ENCODE measurements around the gene TMEM231.
"Not testable (repeated sequence)": the region's sequence is repeated elsewhere in the genome, so short reads cannot be mapped to it uniquely, and the experiment has no call there.

The TMEM231 gene

GRCh38 chr16:75565640-75566039 is 9.6 kb upstream of the TMEM231 start:
- H3K4me3 ChIP-seq (ENCODE audit: low read depth, low read length), result peak overlapping the region; percentile 71
- no peaks in the 10 kb centered on the region for H3K9me3 ChIP-seq (ENCODE audit: control insufficient read depth, insufficient read depth, low read length)
- H3K36me3 ChIP-seq (ENCODE audit: control insufficient read depth, insufficient read depth, low read length), result peaks cover 17% of the 10 kb centered on the region
- peaks cover 6% of the 10 kb centered on the region for H3K4me1 ChIP-seq (ENCODE audit: control insufficient read depth, insufficient read depth, low read length)
- no peak overlapping the region for H3K9ac ChIP-seq (ENCODE audit: low read depth, low read length)
- H3K27me3 ChIP-seq (ENCODE audit: control insufficient read depth, insufficient read depth, low read length), result no peaks in the 10 kb centered on the region

GRCh38 chr16:75559564-75560372 is 3.7 kb upstream of the TMEM231 start:
- peaks cover 4% of the 10 kb centered on the region for H3K27me3 ChIP-seq (ENCODE audit: control insufficient read depth, insufficient read depth, low read length)
- no peaks in the 10 kb centered on the region for H3K36me3 ChIP-seq (ENCODE audit: control insufficient read depth, insufficient read depth, low read length)
- H3K9me3 ChIP-seq (ENCODE audit: control insufficient read depth, insufficient read depth, low read length), result no peaks in the 10 kb centered on the region
- H3K4me1 ChIP-seq (ENCODE audit: control insufficient read depth, insufficient read depth, low read length), result peaks cover 13% of the 10 kb centered on the region
- no peak overlapping the region for H3K4me3 ChIP-seq (ENCODE audit: low read depth, low read length)
- H3K9ac ChIP-seq (ENCODE audit: low read depth, low read length), result no peak overlapping the region

- Histone ChIP-seq H3K36me3 (ENCODE audit: control insufficient read depth, insufficient read depth, low read length) (no peaks in the 10 kb centered on the region), H3K9me3 (ENCODE audit: control insufficient read depth, insufficient read depth, low read length) (no peaks in the 10 kb centered on the region), H3K9ac (ENCODE audit: low read depth, low read length) (no peak overlapping the region), H3K4me1 (ENCODE audit: control insufficient read depth, insufficient read depth, low read length) (peaks cover 9% of the 10 kb centered on the region), H3K4me3 (ENCODE audit: low read depth, low read length) (no peak overlapping the region), H3K27me3 (ENCODE audit: control insufficient read depth, insufficient read depth, low read length) (peaks cover 4% of the 10 kb centered on the region)
Observed at GRCh38 chr16:75558846-75559401, 2.9 kb upstream of the TMEM231 start.

GRCh38 chr16:75556431-75556950 is 439 bp upstream of the TMEM231 start:
- H3K4me1 ChIP-seq (ENCODE audit: control insufficient read depth, insufficient read depth, low read length), result peaks cover 7% of the 10 kb centered on the region
- H3K4me3 ChIP-seq (ENCODE audit: low read depth, low read length), result peak overlapping the region; percentile 85
- H3K36me3 ChIP-seq (ENCODE audit: control insufficient read depth, insufficient read depth, low read length), result no peaks in the 10 kb centered on the region
- H3K9me3 ChIP-seq (ENCODE audit: control insufficient read depth, insufficient read depth, low read length), result no peaks in the 10 kb centered on the region
- peaks cover 4% of the 10 kb centered on the region for H3K27me3 ChIP-seq (ENCODE audit: control insufficient read depth, insufficient read depth, low read length)
- no peak overlapping the region for H3K9ac ChIP-seq (ENCODE audit: low read depth, low read length)

- no peaks in the 10 kb centered on the region for H3K36me3 ChIP-seq (ENCODE audit: control insufficient read depth, insufficient read depth, low read length)
- peak overlapping the region; percentile 85 for H3K4me3 ChIP-seq (ENCODE audit: low read depth, low read length)
- peaks cover 5% of the 10 kb centered on the region for H3K4me1 ChIP-seq (ENCODE audit: control insufficient read depth, insufficient read depth, low read length)
- no peak overlapping the region for H3K9ac ChIP-seq (ENCODE audit: low read depth, low read length)
- peaks cover 4% of the 10 kb centered on the region for H3K27me3 ChIP-seq (ENCODE audit: control insufficient read depth, insufficient read depth, low read length)
- H3K9me3 ChIP-seq (ENCODE audit: control insufficient read depth, insufficient read depth, low read length), result no peaks in the 10 kb centered on the region
Observed at GRCh38 chr16:75555213-75555706, 792 bp downstream of the TMEM231 start.

- H3K36me3 ChIP-seq (ENCODE audit: control insufficient read depth, insufficient read depth, low read length), result no peaks in the 10 kb centered on the region
- peaks cover 4% of the 10 kb centered on the region for H3K27me3 ChIP-seq (ENCODE audit: control insufficient read depth, insufficient read depth, low read length)
- no peaks in the 10 kb centered on the region for H3K4me1 ChIP-seq (ENCODE audit: control insufficient read depth, insufficient read depth, low read length)
- no peak overlapping the region for H3K4me3 ChIP-seq (ENCODE audit: low read depth, low read length)
- no peak overlapping the region for H3K9ac ChIP-seq (ENCODE audit: low read depth, low read length)
- H3K9me3 ChIP-seq (ENCODE audit: control insufficient read depth, insufficient read depth, low read length), result no peaks in the 10 kb centered on the region
Observed at GRCh38 chr16:75552951-75553350, 3.1 kb downstream of the TMEM231 start.

- H3K9ac ChIP-seq (ENCODE audit: low read depth, low read length), result no peak overlapping the region
- no peaks in the 10 kb centered on the region for H3K4me1 ChIP-seq (ENCODE audit: control insufficient read depth, insufficient read depth, low read length)
- H3K36me3 ChIP-seq (ENCODE audit: control insufficient read depth, insufficient read depth, low read length), result no peaks in the 10 kb centered on the region
- H3K4me3 ChIP-seq (ENCODE audit: low read depth, low read length), result no peak overlapping the region
- no peaks in the 10 kb centered on the region for H3K27me3 ChIP-seq (ENCODE audit: control insufficient read depth, insufficient read depth, low read length)
- H3K9me3 ChIP-seq (ENCODE audit: control insufficient read depth, insufficient read depth, low read length), result no peaks in the 10 kb centered on the region
Observed at GRCh38 chr16:75550211-75550662, 5.8 kb downstream of the TMEM231 start.

GRCh38 chr16:75548456-75548855 is 7.6 kb downstream of the TMEM231 start:
- H3K4me1 ChIP-seq (ENCODE audit: control insufficient read depth, insufficient read depth, low read length); H3K4me3 ChIP-seq (ENCODE audit: low read depth, low read length); H3K36me3 ChIP-seq (ENCODE audit: control insufficient read depth, insufficient read depth, low read length); H3K9ac ChIP-seq (ENCODE audit: low read depth, low read length); H3K9me3 ChIP-seq (ENCODE audit: control insufficient read depth, insufficient read depth, low read length); H3K27me3 ChIP-seq (ENCODE audit: control insufficient read depth, insufficient read depth, low read length): not testable (repeated sequence)

GRCh38 chr16:75546293-75546692 is 9.8 kb downstream of the TMEM231 start:
- no peak overlapping the region for H3K4me3 ChIP-seq (ENCODE audit: low read depth, low read length)
- no peaks in the 10 kb centered on the region for H3K9me3 ChIP-seq (ENCODE audit: control insufficient read depth, insufficient read depth, low read length)
- H3K4me1 ChIP-seq (ENCODE audit: control insufficient read depth, insufficient read depth, low read length), result no peaks in the 10 kb centered on the region
- H3K27me3 ChIP-seq (ENCODE audit: control insufficient read depth, insufficient read depth, low read length), result no peaks in the 10 kb centered on the region
- no peaks in the 10 kb centered on the region for H3K36me3 ChIP-seq (ENCODE audit: control insufficient read depth, insufficient read depth, low read length)
- H3K9ac ChIP-seq (ENCODE audit: low read depth, low read length), result no peak overlapping the region

- H3K9me3 ChIP-seq (ENCODE audit: control insufficient read depth, insufficient read depth, low read length); H3K36me3 ChIP-seq (ENCODE audit: control insufficient read depth, insufficient read depth, low read length); H3K4me1 ChIP-seq (ENCODE audit: control insufficient read depth, insufficient read depth, low read length); H3K27me3 ChIP-seq (ENCODE audit: control insufficient read depth, insufficient read depth, low read length); H3K4me3 ChIP-seq (ENCODE audit: low read depth, low read length); H3K9ac ChIP-seq (ENCODE audit: low read depth, low read length): not testable (repeated sequence)
Observed at GRCh38 chr16:75545879-75546278, 10.2 kb downstream of the TMEM231 start.

- H3K9me3 ChIP-seq (ENCODE audit: control insufficient read depth, insufficient read depth, low read length); H3K4me3 ChIP-seq (ENCODE audit: low read depth, low read length); H3K27me3 ChIP-seq (ENCODE audit: control insufficient read depth, insufficient read depth, low read length); H3K4me1 ChIP-seq (ENCODE audit: control insufficient read depth, insufficient read depth, low read length); H3K36me3 ChIP-seq (ENCODE audit: control insufficient read depth, insufficient read depth, low read length); H3K9ac ChIP-seq (ENCODE audit: low read depth, low read length): not testable (repeated sequence)
Observed at GRCh38 chr16:75542462-75542861, 13.6 kb downstream of the TMEM231 start.

GRCh38 chr16:75541236-75541635 is 14.8 kb downstream of the TMEM231 start:
- H3K9ac ChIP-seq (ENCODE audit: low read depth, low read length), result no peak overlapping the region
- H3K4me3 ChIP-seq (ENCODE audit: low read depth, low read length), result no peak overlapping the region
- no peaks in the 10 kb centered on the region for H3K36me3 ChIP-seq (ENCODE audit: control insufficient read depth, insufficient read depth, low read length)
- no peaks in the 10 kb centered on the region for H3K9me3 ChIP-seq (ENCODE audit: control insufficient read depth, insufficient read depth, low read length)
- H3K4me1 ChIP-seq (ENCODE audit: control insufficient read depth, insufficient read depth, low read length), result no peaks in the 10 kb centered on the region
- no peaks in the 10 kb centered on the region for H3K27me3 ChIP-seq (ENCODE audit: control insufficient read depth, insufficient read depth, low read length)
